Astrocyte (in vitro differentiated cells and primary cell): Measurements from ENCODE around the gene PPM1M. TPM values are rescaled to one million over a fixed set of nuclear protein-coding genes. Genes with fewer than 3 reads are reported as not detected.
A peak's percentile ranks its signal among the peaks of the same experiment; 100 is the strongest.
"Not testable (repeated sequence)": the region's sequence is repeated elsewhere in the genome, so short reads cannot be mapped to it uniquely, and the experiment has no call there.

Experiments
- DNase-seq: peaks from one replicate; pipeline ENCODE4 v3.0.0-alpha.2; 2010; ENCODE audit warnings: low read depth
- FAIRE-seq: peaks from 2 replicates; lab custom pipeline; 2011; peaks lifted over from hg19 to GRCh38; lab: Jason Lieb, UNC
- H2AFZ ChIP-seq: 2 replicates; pipeline ENCODE4 v1.6.0; 2012; ENCODE audit warnings: low read depth, low read length, inconsistent platforms
- H3K27ac ChIP-seq: 2 replicates; pipeline ENCODE4 v1.5.1; 2011; ENCODE audit warnings: low read depth, low read length, inconsistent platforms
- H3K27me3 ChIP-seq: 2 replicates; pipeline ENCODE4 v1.6.0; 2011; ENCODE audit warnings: low read length, inconsistent platforms; ENCODE audit not compliant: insufficient read depth
- H3K36me3 ChIP-seq: 2 replicates; pipeline ENCODE4 v1.5.1; 2011; ENCODE audit warnings: low read length, inconsistent platforms; ENCODE audit not compliant: insufficient read depth
- H3K4me1 ChIP-seq: 2 replicates; pipeline ENCODE4 v1.5.1; 2011; ENCODE audit warnings: low read length, inconsistent platforms; ENCODE audit not compliant: insufficient read depth
- H3K4me2 ChIP-seq: 2 replicates; pipeline ENCODE4 v1.6.0; 2012; ENCODE audit warnings: low read length, inconsistent platforms
- H3K4me3 ChIP-seq: 2 replicates; pipeline ENCODE4 v1.5.1; 2011; ENCODE audit warnings: low read depth, mild to moderate bottlenecking, low read length, inconsistent platforms; ENCODE audit not compliant: insufficient read depth
- H3K79me2 ChIP-seq: 2 replicates; pipeline ENCODE4 v1.6.0; 2012; ENCODE audit warnings: mild to moderate bottlenecking, low read length, inconsistent platforms; ENCODE audit not compliant: insufficient read depth
- H3K9ac ChIP-seq: 2 replicates; pipeline ENCODE4 v1.6.0; 2012; ENCODE audit warnings: mild to moderate bottlenecking, low read length, inconsistent platforms
- H3K9me3 ChIP-seq: 2 replicates; pipeline ENCODE4 v1.5.1; 2012; ENCODE audit warnings: low read depth, mild to moderate bottlenecking, low read length, inconsistent platforms; ENCODE audit not compliant: insufficient read depth
- H4K20me1 ChIP-seq: 2 replicates; pipeline ENCODE4 v1.6.0; 2012; ENCODE audit warnings: low read length, inconsistent platforms; ENCODE audit not compliant: insufficient read depth
- H3K27ac Mint-ChIP-seq: one replicate; pipeline ENCODE4 v1.8.0; 2021; ENCODE audit warnings: mild to moderate bottlenecking, mixed read lengths; ENCODE audit not compliant: unreplicated experiment
- H3K27me3 Mint-ChIP-seq: one replicate; pipeline ENCODE4 v1.8.0; 2021; ENCODE audit warnings: low read depth, mixed read lengths; ENCODE audit not compliant: unreplicated experiment
- H3K36me3 Mint-ChIP-seq: one replicate; pipeline ENCODE4 v1.8.0; 2021; ENCODE audit warnings: low read depth, mixed read lengths; ENCODE audit not compliant: unreplicated experiment
- H3K4me1 Mint-ChIP-seq: one replicate; pipeline ENCODE4 v1.8.0; 2021; ENCODE audit warnings: low read depth, mixed read lengths; ENCODE audit not compliant: unreplicated experiment
- H3K4me3 Mint-ChIP-seq: one replicate; pipeline ENCODE4 v1.8.0; 2021; ENCODE audit warnings: mild to moderate bottlenecking, moderate library complexity, mixed read lengths; ENCODE audit not compliant: unreplicated experiment
- H3K9me3 Mint-ChIP-seq: one replicate; pipeline ENCODE4 v1.8.0; 2021; ENCODE audit warnings: mild to moderate bottlenecking, mixed read lengths; ENCODE audit not compliant: unreplicated experiment
- EZH2 ChIP-seq: IDR thresholded peaks from 2 replicates; pipeline ENCODE4 v1.6.1; 2012; ENCODE audit warnings: mild to moderate bottlenecking, low read length, inconsistent platforms; ENCODE audit not compliant: insufficient read depth
- total RNA-seq: library from RNA; stranded (reverse); gene quantifications from 2 replicates; pipeline ENCODE4 v1.2.1, GENCODE V29; 2021
- TF ChIP-seq, protein P1 (sequence below): IDR thresholded peaks from 2 replicates; pipeline ENCODE4 v1.5.1; 2011; ENCODE audit warnings: low read depth, mild to moderate bottlenecking, inconsistent platforms, low read length, moderate library complexity; ENCODE audit not compliant: insufficient read depth

PPM1M gene
- total RNA-seq, 1 donor from 2014 or later = 9.1 TPM

DNA sequence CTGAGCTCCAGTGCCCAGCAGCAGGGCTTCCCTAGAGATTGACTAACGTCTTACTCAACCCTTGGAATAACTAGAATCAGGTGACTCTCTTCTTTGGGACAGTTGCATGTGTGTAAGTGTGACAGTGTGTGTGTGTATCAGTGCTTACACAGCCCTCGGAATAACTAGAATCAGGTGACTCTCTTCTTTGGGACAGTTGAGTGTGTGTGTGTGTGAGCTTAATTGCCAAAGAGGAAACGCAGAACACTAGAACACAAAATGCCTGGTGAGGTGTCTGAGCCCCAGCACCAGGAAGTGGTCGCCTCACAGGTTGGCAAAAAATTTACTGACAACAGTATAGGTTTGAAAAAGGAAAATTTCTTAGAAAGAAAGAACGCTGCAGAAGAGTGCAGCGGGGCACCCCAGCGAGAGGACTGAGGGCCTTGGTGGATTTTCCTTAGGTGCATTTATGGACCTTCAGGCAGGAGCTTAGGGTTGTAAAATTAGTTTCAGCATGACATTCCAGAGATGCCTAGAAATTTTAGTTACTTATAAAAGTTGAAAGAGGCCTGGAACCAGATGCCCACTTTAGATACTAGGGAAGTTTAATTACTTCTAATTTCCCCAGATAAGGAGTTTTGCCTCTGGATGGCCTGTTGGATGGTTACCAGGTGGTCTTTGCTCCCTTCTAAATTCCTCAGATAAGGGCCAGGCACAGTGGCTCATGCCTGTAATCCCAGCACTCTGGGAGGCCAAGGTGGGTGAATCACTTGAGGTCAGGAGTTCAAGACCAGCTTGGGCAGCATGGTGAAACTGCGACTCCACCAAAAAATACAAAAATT lies 36.6 kb downstream of the PPM1M start:
- peaks cover 10% of the 10 kb centered on the region for H4K20me1 ChIP-seq
- no peak overlapping the region for H3K9ac ChIP-seq
- peaks cover 17% of the 10 kb centered on the region for H3K79me2 ChIP-seq
- no peak overlapping the region for H3K4me3 ChIP-seq
- no peaks in the 10 kb centered on the region for H3K27me3 ChIP-seq
- TF ChIP-seq EZH2 = no peak
- TF ChIP-seq, protein P1, sequence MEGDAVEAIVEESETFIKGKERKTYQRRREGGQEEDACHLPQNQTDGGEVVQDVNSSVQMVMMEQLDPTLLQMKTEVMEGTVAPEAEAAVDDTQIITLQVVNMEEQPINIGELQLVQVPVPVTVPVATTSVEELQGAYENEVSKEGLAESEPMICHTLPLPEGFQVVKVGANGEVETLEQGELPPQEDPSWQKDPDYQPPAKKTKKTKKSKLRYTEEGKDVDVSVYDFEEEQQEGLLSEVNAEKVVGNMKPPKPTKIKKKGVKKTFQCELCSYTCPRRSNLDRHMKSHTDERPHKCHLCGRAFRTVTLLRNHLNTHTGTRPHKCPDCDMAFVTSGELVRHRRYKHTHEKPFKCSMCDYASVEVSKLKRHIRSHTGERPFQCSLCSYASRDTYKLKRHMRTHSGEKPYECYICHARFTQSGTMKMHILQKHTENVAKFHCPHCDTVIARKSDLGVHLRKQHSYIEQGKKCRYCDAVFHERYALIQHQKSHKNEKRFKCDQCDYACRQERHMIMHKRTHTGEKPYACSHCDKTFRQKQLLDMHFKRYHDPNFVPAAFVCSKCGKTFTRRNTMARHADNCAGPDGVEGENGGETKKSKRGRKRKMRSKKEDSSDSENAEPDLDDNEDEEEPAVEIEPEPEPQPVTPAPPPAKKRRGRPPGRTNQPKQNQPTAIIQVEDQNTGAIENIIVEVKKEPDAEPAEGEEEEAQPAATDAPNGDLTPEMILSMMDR = no peak
- H2AFZ ChIP-seq = no peak overlapping the region
- H3K27me3 Mint-ChIP-seq = no peaks in the 10 kb centered on the region
- peaks cover 25% of the 10 kb centered on the region for H3K4me1 ChIP-seq
- H3K4me2 ChIP-seq = no peak overlapping the region
- no peak overlapping the region for H3K27ac ChIP-seq
- no peaks in the 10 kb centered on the region for H3K9me3 ChIP-seq
- H3K36me3 ChIP-seq = no peaks in the 10 kb centered on the region
- peaks cover 4% of the 10 kb centered on the region for H3K36me3 Mint-ChIP-seq
- DNase-seq (no peak), FAIRE-seq (no peak)
- peak overlapping the region; percentile 12 for H3K27ac Mint-ChIP-seq
- H3K4me1 Mint-ChIP-seq = peaks cover 27% of the 10 kb centered on the region
- H3K9me3 Mint-ChIP-seq = no peaks in the 10 kb centered on the region
- H3K4me3 Mint-ChIP-seq = no peak overlapping the region

DNA sequence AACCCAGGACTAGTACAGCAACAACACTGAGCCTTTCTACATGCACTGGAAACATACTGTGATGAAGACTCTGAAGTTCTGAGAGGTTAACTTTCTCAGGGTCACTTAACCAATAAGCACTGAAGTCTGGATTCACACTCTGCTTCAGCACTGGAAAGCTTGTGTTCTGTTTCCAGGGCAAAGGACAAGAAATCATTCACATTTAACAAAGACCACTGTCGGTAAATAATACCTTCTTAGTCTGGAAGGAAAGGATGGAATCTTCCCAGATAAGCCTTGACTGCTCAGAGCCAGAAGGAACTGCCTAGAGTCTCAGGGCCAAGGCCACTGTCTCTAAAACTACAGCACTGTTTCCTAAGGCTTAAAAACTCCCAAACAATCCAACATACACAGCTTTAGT lies 37.7 kb downstream of the PPM1M start:
- H3K4me2 ChIP-seq = no peak overlapping the region
- H3K27me3 ChIP-seq = no peaks in the 10 kb centered on the region
- no peak overlapping the region for H2AFZ ChIP-seq
- no peaks in the 10 kb centered on the region for H3K36me3 Mint-ChIP-seq
- H3K9ac ChIP-seq = no peak overlapping the region
- peaks cover 9% of the 10 kb centered on the region for H3K79me2 ChIP-seq
- TF ChIP-seq EZH2 = no peak
- TF ChIP-seq, protein P1 = no peak
- no peaks in the 10 kb centered on the region for H3K27me3 Mint-ChIP-seq
- H3K4me1 Mint-ChIP-seq = peaks cover 27% of the 10 kb centered on the region
- no peak overlapping the region for H3K27ac Mint-ChIP-seq
- DNase-seq (no peak), FAIRE-seq (no peak)
- H3K4me3 Mint-ChIP-seq = no peak overlapping the region
- H3K9me3 Mint-ChIP-seq = no peaks in the 10 kb centered on the region
- H3K36me3 ChIP-seq = no peaks in the 10 kb centered on the region
- H3K27ac ChIP-seq = no peak overlapping the region
- H3K9me3 ChIP-seq = no peaks in the 10 kb centered on the region
- peaks cover 25% of the 10 kb centered on the region for H3K4me1 ChIP-seq
- H3K4me3 ChIP-seq = no peak overlapping the region
- no peaks in the 10 kb centered on the region for H4K20me1 ChIP-seq

GRCh38 chr3:52284051-52284450 lies 38.5 kb downstream of the PPM1M start:
- not testable (repeated sequence) for H3K9ac ChIP-seq, H3K36me3 Mint-ChIP-seq, H3K36me3 ChIP-seq, H4K20me1 ChIP-seq, H3K4me2 ChIP-seq, FAIRE-seq, H3K27me3 ChIP-seq, DNase-seq, H3K4me3 Mint-ChIP-seq, H3K9me3 ChIP-seq, H2AFZ ChIP-seq, H3K4me3 ChIP-seq, H3K27ac ChIP-seq, H3K9me3 Mint-ChIP-seq, H3K27me3 Mint-ChIP-seq
- Mint-ChIP-seq H3K27ac (peak overlapping the region; percentile 12), H3K4me1 (peaks cover 27% of the 10 kb centered on the region)
- peaks cover 15% of the 10 kb centered on the region for H3K79me2 ChIP-seq
- H3K4me1 ChIP-seq = peaks cover 27% of the 10 kb centered on the region
